Measurements from ENCODE around the gene TSC22D4.

GRCh38 chr7:100431286-100431735 lies 47.7 kb downstream of the TSC22D4 start:
- TF ChIP-seq EZH2 (IDR thresholded peaks at IDR 0.05) (no peak), POLR2AphosphoS5 (IDR thresholded peaks at IDR 0.05; ENCODE audit: borderline replicate concordance, low read depth, low read length) (peak; percentile 18; the same call in 1 of the 2 replicates), FOXP2 (optimal IDR thresholded peaks at IDR 0.05; ENCODE audit: control extremely low read depth, extremely low read length, insufficient read depth) (no peak)
